ENCODE results near the gene LRIT2.

LRIT2 gene

GRCh38 chr10:84225427-84226173, at the start of gene LRIT2:
Gene LRIT2, minus strand, starts transcription at chr10:84225544. Its CDS starts 24 bp downstream, at chr10:84225520.
- no peak within 1 kb of the TSS for H3K4me2 ChIP-seq (ENCODE audit: low read depth, low read length, poor library complexity, severe bottlenecking)
- no peak within 1 kb of the TSS for H3K4me3 ChIP-seq (ENCODE audit: low read length, poor library complexity, severe bottlenecking)
- no peak for TF ChIP-seq CTCF (conservative IDR thresholded peaks at IDR 0.05; ENCODE audit: low read length)
- no peak for TF ChIP-seq EZH2phosphoT487 (IDR thresholded peaks at IDR 0.05; ENCODE audit: borderline replicate concordance)
- no peaks in the 10 kb centered on the region for H3K9me2 ChIP-seq (replicated peaks; ENCODE audit: low read depth, low read length)
- no peaks in the 10 kb centered on the region for H3K4me1 ChIP-seq (ENCODE audit: insufficient read depth, low read length, poor library complexity, severe bottlenecking)
- H3K9ac ChIP-seq (ENCODE audit: low read depth, low read length, poor library complexity, severe bottlenecking) = no peak within 1 kb of the TSS
- H2AFZ ChIP-seq (ENCODE audit: low read length) = no peak within 1 kb of the TSS
- no peaks in the 10 kb centered on the region for H4K20me1 ChIP-seq (ENCODE audit: insufficient read depth, low read length, poor library complexity, severe bottlenecking)
- no peaks in the 10 kb centered on the region for H3F3A ChIP-seq (ENCODE audit: low read depth)
- no peaks in the 10 kb centered on the region for H3K79me2 ChIP-seq (ENCODE audit: insufficient read depth, low read length)
- no peaks in the 10 kb centered on the region for H3K27me3 ChIP-seq (ENCODE audit: insufficient read depth, low read length, poor library complexity, severe bottlenecking)
- no peaks in the 10 kb centered on the region for H3K36me3 ChIP-seq (ENCODE audit: insufficient read depth, low read length)
- no peaks in the 10 kb centered on the region for H3K9me3 ChIP-seq (ENCODE audit: insufficient read depth, low read depth, low read length)

- H4K20me1 ChIP-seq (ENCODE audit: insufficient read depth, low read length, poor library complexity, severe bottlenecking) = no peaks in the 10 kb centered on the region
- no peaks in the 10 kb centered on the region for H3K9me3 ChIP-seq (ENCODE audit: insufficient read depth, low read depth, low read length)
- no peaks in the 10 kb centered on the region for H3K4me1 ChIP-seq (ENCODE audit: insufficient read depth, low read length, poor library complexity, severe bottlenecking)
- no peaks in the 10 kb centered on the region for H3F3A ChIP-seq (ENCODE audit: low read depth)
- no peaks in the 10 kb centered on the region for H3K79me2 ChIP-seq (ENCODE audit: insufficient read depth, low read length)
- H2AFZ ChIP-seq (ENCODE audit: low read length) = no peak overlapping the region
- no peaks in the 10 kb centered on the region for H3K36me3 ChIP-seq (ENCODE audit: insufficient read depth, low read length)
- no peak overlapping the region for H3K9ac ChIP-seq (ENCODE audit: low read depth, low read length, poor library complexity, severe bottlenecking)
- TF ChIP-seq EZH2phosphoT487 (IDR thresholded peaks at IDR 0.05; ENCODE audit: borderline replicate concordance) (no peak), CTCF (conservative IDR thresholded peaks at IDR 0.05; ENCODE audit: low read length) (no peak)
- no peak overlapping the region for H3K4me3 ChIP-seq (ENCODE audit: low read length, poor library complexity, severe bottlenecking)
- no peaks in the 10 kb centered on the region for H3K9me2 ChIP-seq (replicated peaks; ENCODE audit: low read depth, low read length)
- no peaks in the 10 kb centered on the region for H3K27me3 ChIP-seq (ENCODE audit: insufficient read depth, low read length, poor library complexity, severe bottlenecking)
- no peak overlapping the region for H3K4me2 ChIP-seq (ENCODE audit: low read depth, low read length, poor library complexity, severe bottlenecking)
Measured at GRCh38 chr10:84270708-84271107, 45.4 kb upstream of the LRIT2 start.

- no peak overlapping the region for H3K9ac ChIP-seq (ENCODE audit: low read depth, low read length, poor library complexity, severe bottlenecking)
- H3K9me2 ChIP-seq (replicated peaks; ENCODE audit: low read depth, low read length) = no peaks in the 10 kb centered on the region
- no peak overlapping the region for H3K4me2 ChIP-seq (ENCODE audit: low read depth, low read length, poor library complexity, severe bottlenecking)
- no peaks in the 10 kb centered on the region for H3K4me1 ChIP-seq (ENCODE audit: insufficient read depth, low read length, poor library complexity, severe bottlenecking)
- no peaks in the 10 kb centered on the region for H4K20me1 ChIP-seq (ENCODE audit: insufficient read depth, low read length, poor library complexity, severe bottlenecking)
- H3F3A ChIP-seq (ENCODE audit: low read depth) = no peaks in the 10 kb centered on the region
- no peaks in the 10 kb centered on the region for H3K79me2 ChIP-seq (ENCODE audit: insufficient read depth, low read length)
- no peak overlapping the region for H2AFZ ChIP-seq (ENCODE audit: low read length)
- H3K27me3 ChIP-seq (ENCODE audit: insufficient read depth, low read length, poor library complexity, severe bottlenecking) = no peaks in the 10 kb centered on the region
- H3K4me3 ChIP-seq (ENCODE audit: low read length, poor library complexity, severe bottlenecking) = no peak overlapping the region
- H3K36me3 ChIP-seq (ENCODE audit: insufficient read depth, low read length) = no peaks in the 10 kb centered on the region
- TF ChIP-seq EZH2phosphoT487 (IDR thresholded peaks at IDR 0.05; ENCODE audit: borderline replicate concordance) = no peak
- no peak for TF ChIP-seq CTCF (conservative IDR thresholded peaks at IDR 0.05; ENCODE audit: low read length)
- no peaks in the 10 kb centered on the region for H3K9me3 ChIP-seq (ENCODE audit: insufficient read depth, low read depth, low read length)
Measured at GRCh38 chr10:84269773-84270172, 44.4 kb upstream of the LRIT2 start.

Data from Loucy (cell line).